ENCODE measurements around the gene DMRTB1. TPM values are rescaled to one million over a fixed set of nuclear protein-coding genes. Genes with fewer than 3 reads are reported as not detected.

Gene DMRTB1
- total and polyA plus RNA-seq, 2 of the 8 experiments (the other 6 are each of a cell fraction or from before 2014, with no cell fraction given) = 0.06 to 0.35 TPM

GRCh38 chr1:53490351-53490750 lies 31.2 kb downstream of the DMRTB1 start (continued):
- no peak for TF ChIP-seq CTCF (IDR thresholded peaks at IDR 0.05; ENCODE audit: control extremely low read depth in 1 of 3, insufficient read depth in 1 of 3, low read depth in 1 of 3, low read length in 3 of 3)
- TF ChIP-seq CREB1 (IDR thresholded peaks at IDR 0.05) = no peak
